H1 (cell line): ENCODE results near the gene IL17A. TPM values are rescaled to one million over a fixed set of nuclear protein-coding genes. Genes with fewer than 3 reads are reported as not detected.

ENCODE experiments used
- CTBP2 ChIP-seq: IDR thresholded peaks from 2 replicates; pipeline ENCODE4 v1.7.0; 2011; ENCODE audit warnings: borderline replicate concordance, mild to moderate bottlenecking, moderate library complexity, mixed read lengths, low read length; ENCODE audit not compliant: insufficient read depth, insufficient read length
- GABPA ChIP-seq: IDR thresholded peaks from 2 replicates; pipeline ENCODE4 v1.6.1; 2011; ENCODE audit warnings: mild to moderate bottlenecking, low read length, moderate library complexity, borderline replicate concordance; ENCODE audit not compliant: insufficient read depth
- polyA plus RNA-seq, 7 experiments: library from polyadenylated mRNA; depleted of rRNA in 3 of 7; stranded (reverse) in 5 of 7; unstranded in 2 of 7; fragments of >200 nt in 5 of 7; fragments of 200-250 nt in 2 of 7; gene quantifications; 1 replicate in 5 of 7; 2 replicates in 1 of 7; 4 replicates in 1 of 7; pipeline versions ENCODE4 v1.2.1 to v1.2.3, GENCODE V29; 2011 to 2013; ENCODE audit warnings: missing spikeins in 2 of 7, mixed read lengths in 2 of 7
- total RNA-seq: library from RNA; stranded (reverse); fragmentation: NEBNext Ultra II Directional; extraction: Animal tissue kit (Norgen Biotek cat#: 25700); gene quantifications from 2 replicates; pipeline ENCODE4 v1.2.1, GENCODE V29; 2021

The IL17A gene
- total and polyA plus RNA-seq, 2 of the 8 experiments (the other 6 are each of a cell fraction or from before 2014, with no cell fraction given), result not detected

DNA sequence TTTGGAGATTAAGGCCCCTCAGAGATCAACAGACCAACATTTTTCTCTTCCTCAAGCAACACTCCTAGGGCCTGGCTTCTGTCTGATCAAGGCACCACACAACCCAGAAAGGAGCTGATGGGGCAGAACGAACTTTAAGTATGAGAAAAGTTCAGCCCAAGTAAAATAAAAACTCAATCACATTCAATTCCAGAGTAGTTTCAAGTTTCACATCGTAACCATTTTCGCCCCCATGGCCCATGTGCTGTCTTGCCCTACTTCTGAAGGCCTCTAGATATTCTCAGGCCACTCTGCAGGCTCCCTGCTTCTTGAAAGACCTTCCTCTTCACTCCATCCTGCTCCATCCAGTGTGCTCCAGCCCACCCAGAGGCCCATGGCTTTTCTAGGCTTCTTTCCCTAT lies 4.2 kb downstream of the IL17A start (continued):
- TF ChIP-seq CTBP2 (no peak), GABPA (no peak)
